Measurements from ENCODE around the gene GDF11.

Gene GDF11

DNA sequence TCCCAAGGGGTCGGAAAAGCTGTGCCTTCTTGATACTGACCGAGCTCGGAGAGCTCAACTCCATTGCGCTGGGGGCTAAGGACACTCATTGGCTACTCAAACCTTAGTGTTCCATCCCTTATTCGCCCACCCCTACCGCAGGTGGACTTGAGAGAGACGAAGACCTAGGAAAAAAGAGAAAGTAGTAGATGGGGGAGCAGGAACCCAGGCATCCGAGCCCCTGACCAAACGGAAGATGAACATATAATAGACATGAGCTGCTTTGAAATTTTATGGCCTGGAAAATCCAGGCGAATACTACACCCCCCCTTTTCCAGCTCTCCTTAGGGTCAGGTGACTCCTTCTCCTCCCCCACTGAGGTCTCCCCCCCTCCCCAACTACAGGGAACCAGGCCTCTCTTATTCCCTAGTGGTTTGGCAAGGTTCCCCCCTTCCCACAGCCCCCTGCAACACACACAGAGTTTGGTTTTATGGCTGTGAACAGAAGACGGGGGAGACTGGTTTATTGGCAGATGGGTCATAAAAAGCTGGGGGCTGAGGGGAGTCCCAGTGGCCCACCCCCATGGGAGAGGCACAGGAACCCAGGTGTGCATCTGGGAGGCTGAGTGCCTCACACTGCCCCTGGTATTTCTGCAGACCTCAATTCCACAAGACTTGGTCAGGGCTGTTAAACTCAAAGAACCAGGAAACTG, 1.6 kb downstream of the GDF11 start:
- Mint-ChIP-seq H3K27ac (peak overlapping the region; percentile 99), H3K4me3 (peak overlapping the region; percentile 97), H3K27me3 (ENCODE audit: low read depth, poor library complexity) (peaks cover 3% of the 10 kb centered on the region), H3K36me3 (ENCODE audit: low read depth) (peaks cover 24% of the 10 kb centered on the region), H3K4me1 (peaks cover 70% of the 10 kb centered on the region), H3K9me3 (no peaks in the 10 kb centered on the region)
- TF ChIP-seq, protein P1, sequence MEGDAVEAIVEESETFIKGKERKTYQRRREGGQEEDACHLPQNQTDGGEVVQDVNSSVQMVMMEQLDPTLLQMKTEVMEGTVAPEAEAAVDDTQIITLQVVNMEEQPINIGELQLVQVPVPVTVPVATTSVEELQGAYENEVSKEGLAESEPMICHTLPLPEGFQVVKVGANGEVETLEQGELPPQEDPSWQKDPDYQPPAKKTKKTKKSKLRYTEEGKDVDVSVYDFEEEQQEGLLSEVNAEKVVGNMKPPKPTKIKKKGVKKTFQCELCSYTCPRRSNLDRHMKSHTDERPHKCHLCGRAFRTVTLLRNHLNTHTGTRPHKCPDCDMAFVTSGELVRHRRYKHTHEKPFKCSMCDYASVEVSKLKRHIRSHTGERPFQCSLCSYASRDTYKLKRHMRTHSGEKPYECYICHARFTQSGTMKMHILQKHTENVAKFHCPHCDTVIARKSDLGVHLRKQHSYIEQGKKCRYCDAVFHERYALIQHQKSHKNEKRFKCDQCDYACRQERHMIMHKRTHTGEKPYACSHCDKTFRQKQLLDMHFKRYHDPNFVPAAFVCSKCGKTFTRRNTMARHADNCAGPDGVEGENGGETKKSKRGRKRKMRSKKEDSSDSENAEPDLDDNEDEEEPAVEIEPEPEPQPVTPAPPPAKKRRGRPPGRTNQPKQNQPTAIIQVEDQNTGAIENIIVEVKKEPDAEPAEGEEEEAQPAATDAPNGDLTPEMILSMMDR (IDR thresholded peaks at IDR 0.05), result no peak
- DNase-seq, result peak; percentile 40

DNA sequence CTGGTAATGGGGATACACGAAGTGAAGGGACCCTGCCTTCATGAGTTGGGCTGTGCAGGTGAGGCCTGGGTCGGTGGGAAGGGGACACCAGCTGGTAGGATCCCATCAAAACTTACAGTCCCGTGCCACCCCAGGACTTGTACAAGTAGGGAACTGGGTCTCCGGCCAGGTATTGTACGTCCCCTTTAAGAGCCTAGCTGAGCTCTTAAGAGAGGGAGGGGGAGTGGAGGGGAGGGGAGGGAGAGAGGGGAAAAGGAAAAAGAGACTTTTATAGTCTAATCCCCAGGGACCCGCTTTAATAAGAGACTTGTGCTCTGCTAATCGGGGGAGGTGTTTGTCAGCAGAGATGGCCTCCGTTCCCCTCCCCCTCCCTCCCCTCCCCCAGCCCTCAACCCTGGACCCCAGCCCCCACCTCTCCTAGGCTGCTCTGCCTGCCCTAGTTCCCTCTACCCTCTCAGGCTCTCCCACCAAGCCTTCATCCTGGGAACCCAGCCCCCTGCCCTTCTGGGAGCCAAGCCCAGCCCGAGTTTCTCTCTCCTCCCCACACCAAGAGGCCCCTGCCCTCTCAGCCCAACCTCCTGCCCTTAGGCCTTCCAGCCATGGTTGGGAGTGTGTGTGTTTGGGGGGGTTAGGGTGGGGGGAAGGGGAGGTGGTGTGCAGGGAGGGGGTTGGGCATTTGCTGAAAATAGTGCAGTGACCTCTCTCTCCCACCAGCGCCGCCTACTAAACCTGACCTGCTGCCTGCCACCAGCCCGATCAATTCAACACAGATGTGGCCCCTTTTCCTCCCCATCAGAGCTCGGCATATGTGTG, 2.6 kb downstream of the GDF11 start:
- Mint-ChIP-seq H3K4me3 (peak overlapping the region; percentile 97), H3K9me3 (no peaks in the 10 kb centered on the region), H3K27me3 (ENCODE audit: low read depth, poor library complexity) (peaks cover 3% of the 10 kb centered on the region), H3K4me1 (peaks cover 74% of the 10 kb centered on the region), H3K36me3 (ENCODE audit: low read depth) (peaks cover 35% of the 10 kb centered on the region), H3K27ac (peak overlapping the region; percentile 99)
- TF ChIP-seq, protein P1 (IDR thresholded peaks at IDR 0.05), result no peak
- peak; percentile 85 for DNase-seq

DNA sequence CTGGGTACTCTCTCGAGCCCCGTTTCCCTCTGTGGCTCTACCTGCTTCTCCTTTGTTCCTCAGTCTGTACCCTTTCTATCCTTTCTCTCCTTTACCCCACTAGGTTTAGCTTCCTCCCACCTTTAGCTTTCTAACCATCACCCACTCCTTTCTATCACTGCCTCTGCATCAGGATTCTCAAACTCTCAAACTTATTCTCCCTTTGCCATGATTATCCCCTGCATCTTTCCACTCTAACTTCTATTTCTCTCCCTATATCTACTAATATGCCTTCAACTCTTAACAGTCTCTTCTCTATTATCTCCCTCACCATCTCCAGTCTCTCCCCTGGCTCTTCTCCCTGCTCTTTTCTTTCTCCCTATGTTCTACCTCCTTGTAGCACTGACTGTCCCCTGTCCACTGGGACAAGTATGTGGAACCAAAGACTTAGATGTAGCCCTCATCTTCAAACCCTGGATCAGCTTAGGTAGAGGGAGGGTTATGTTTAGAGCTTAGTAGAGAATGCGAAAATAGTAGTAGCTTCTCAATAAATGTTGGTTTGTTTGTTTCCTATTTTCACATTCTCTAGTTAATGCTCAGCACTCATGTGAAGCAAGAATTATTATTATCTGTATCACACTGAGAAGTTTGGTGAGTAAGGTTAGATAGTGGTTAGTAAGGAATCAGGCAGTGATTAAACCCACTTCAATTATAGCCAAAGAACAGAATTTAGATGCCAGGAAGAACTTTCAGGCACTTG, 3.4 kb downstream of the GDF11 start:
- Mint-ChIP-seq H3K4me1 (peaks cover 74% of the 10 kb centered on the region), H3K36me3 (ENCODE audit: low read depth) (peaks cover 43% of the 10 kb centered on the region), H3K27me3 (ENCODE audit: low read depth, poor library complexity) (peaks cover 3% of the 10 kb centered on the region), H3K9me3 (no peaks in the 10 kb centered on the region), H3K4me3 (peak overlapping the region; percentile 97), H3K27ac (peak overlapping the region; percentile 94)
- no peak for DNase-seq
- TF ChIP-seq, protein P1 (IDR thresholded peaks at IDR 0.05), result no peak

DNA sequence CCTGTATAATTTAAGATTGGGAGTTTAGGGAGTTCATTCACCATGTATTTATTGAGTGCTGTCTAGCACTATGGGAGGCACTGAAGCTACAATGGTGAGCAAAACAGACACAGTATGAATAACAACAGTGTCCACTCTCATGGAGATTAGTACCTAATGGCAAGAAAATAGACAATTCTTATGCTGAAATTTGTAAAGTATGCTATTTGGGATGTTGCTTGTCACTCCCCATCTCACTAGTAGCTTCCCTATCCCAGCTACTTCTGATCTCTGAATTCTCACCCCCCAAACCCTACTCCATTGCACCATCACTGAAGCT, 4.0 kb downstream of the GDF11 start:
- TF ChIP-seq, protein P1 (IDR thresholded peaks at IDR 0.05), result no peak
- peaks cover 48% of the 10 kb centered on the region for H3K36me3 Mint-ChIP-seq (ENCODE audit: low read depth)
- DNase-seq, result no peak
- H3K4me3 Mint-ChIP-seq, result peak overlapping the region; percentile 97
- peak overlapping the region; percentile 94 for H3K27ac Mint-ChIP-seq
- H3K9me3 Mint-ChIP-seq, result no peaks in the 10 kb centered on the region
- H3K4me1 Mint-ChIP-seq, result peaks cover 70% of the 10 kb centered on the region
- peaks cover 3% of the 10 kb centered on the region for H3K27me3 Mint-ChIP-seq (ENCODE audit: low read depth, poor library complexity)

DNA sequence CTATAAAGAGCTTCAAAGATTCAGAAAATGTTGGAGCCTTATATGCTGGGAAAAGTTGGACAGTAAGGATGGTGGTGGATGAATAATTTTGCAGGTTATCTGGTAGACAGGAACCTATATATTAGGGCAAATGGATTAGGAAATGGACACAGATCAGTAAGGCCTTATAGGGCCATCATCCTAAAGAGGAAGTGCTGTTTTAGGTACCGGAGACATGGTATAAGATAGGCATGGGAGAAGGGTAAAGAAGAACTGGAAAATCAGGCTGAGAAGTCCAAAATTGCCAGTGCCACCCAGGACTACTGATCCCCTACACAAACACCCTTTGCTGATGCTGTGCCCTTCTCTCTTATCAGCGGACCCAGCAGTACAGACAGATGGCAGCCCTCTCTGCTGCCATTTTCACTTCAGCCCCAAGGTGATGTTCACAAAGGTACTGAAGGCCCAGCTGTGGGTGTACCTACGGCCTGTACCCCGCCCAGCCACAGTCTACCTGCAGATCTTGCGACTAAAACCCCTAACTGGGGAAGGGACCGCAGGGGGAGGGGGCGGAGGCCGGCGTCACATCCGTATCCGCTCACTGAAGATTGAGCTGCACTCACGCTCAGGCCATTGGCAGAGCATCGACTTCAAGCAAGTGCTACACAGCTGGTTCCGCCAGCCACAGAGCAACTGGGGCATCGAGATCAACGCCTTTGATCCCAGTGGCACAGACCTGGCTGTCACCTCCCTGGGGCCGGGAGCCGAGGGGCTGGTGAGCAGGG, 5.5 kb downstream of the GDF11 start:
- Mint-ChIP-seq H3K4me3 (peak overlapping the region; percentile 97), H3K36me3 (ENCODE audit: low read depth) (peaks cover 63% of the 10 kb centered on the region), H3K4me1 (peaks cover 60% of the 10 kb centered on the region), H3K27ac (no peak overlapping the region), H3K9me3 (no peaks in the 10 kb centered on the region), H3K27me3 (ENCODE audit: low read depth, poor library complexity) (peaks cover 3% of the 10 kb centered on the region)
- DNase-seq, result no peak
- TF ChIP-seq, protein P1 (IDR thresholded peaks at IDR 0.05), result no peak
